Hematopoietic multipotent progenitor cell treated with erythropoietin and hydrocortisone succinate and interleukin-3 and kit ligand, for 4 days (in vitro differentiated cells): ENCODE data around the gene SRL.
"Not testable (repeated sequence)": the region's sequence is repeated elsewhere in the genome, so short reads cannot be mapped to it uniquely, and the experiment has no call there.

Source experiments
- DNase-seq: peaks from one replicate; pipeline ENCODE4 v3.0.0-alpha.2; 2015

Gene SRL

GRCh38 chr16:4220358-4220757, 21.5 kb downstream of the SRL start:
- DNase-seq = no peak

- DNase-seq = no peak
Measured at GRCh38 chr16:4218202-4218601, 23.7 kb downstream of the SRL start.

- no peak for DNase-seq
Measured at GRCh38 chr16:4217204-4218131, 24.4 kb downstream of the SRL start.

- no peak for DNase-seq
Measured at GRCh38 chr16:4216596-4216995, 25.3 kb downstream of the SRL start.

- no peak for DNase-seq
Measured at GRCh38 chr16:4215106-4215505, 26.8 kb downstream of the SRL start.

- no peak for DNase-seq
Measured at GRCh38 chr16:4214215-4214621, 27.7 kb downstream of the SRL start.

- DNase-seq = no peak
Measured at GRCh38 chr16:4213737-4214136, 28.1 kb downstream of the SRL start.

- DNase-seq = no peak
Measured at GRCh38 chr16:4212934-4213296, 29.0 kb downstream of the SRL start.

GRCh38 chr16:4212211-4212933, 29.5 kb downstream of the SRL start:
- no peak for DNase-seq

- not testable (repeated sequence) for DNase-seq
Measured at GRCh38 chr16:4211445-4212210, 30.3 kb downstream of the SRL start.

- no peak for DNase-seq
Measured at GRCh38 chr16:4209666-4210065, 32.2 kb downstream of the SRL start.

GRCh38 chr16:4208341-4208751, 33.5 kb downstream of the SRL start:
- no peak for DNase-seq

- no peak for DNase-seq
Measured at GRCh38 chr16:4207683-4208340, 34.1 kb downstream of the SRL start.

GRCh38 chr16:4207229-4207628, 34.7 kb downstream of the SRL start:
- no peak for DNase-seq

GRCh38 chr16:4206680-4207079, 35.2 kb downstream of the SRL start:
- no peak for DNase-seq

- no peak for DNase-seq
Measured at GRCh38 chr16:4205971-4206370, 35.9 kb downstream of the SRL start.

- DNase-seq = no peak
Measured at GRCh38 chr16:4204521-4204920, 37.4 kb downstream of the SRL start.

- DNase-seq = no peak
Measured at GRCh38 chr16:4203748-4204147, 38.1 kb downstream of the SRL start.

GRCh38 chr16:4202615-4203345, 39.1 kb downstream of the SRL start:
- DNase-seq = no peak

GRCh38 chr16:4200781-4201137, 41.1 kb downstream of the SRL start:
- no peak for DNase-seq

- DNase-seq = peak; percentile 80
Measured at GRCh38 chr16:4200000-4200780, 41.7 kb downstream of the SRL start.
